BJ (cell line): ENCODE data around the gene SSH2. TPM values are rescaled to one million over a fixed set of nuclear protein-coding genes. Genes with fewer than 3 reads are reported as not detected.

ENCODE experiments used
- CTCF ChIA-PET: fragments of 350-600 bp; formaldehyde crosslinking; extraction: SDS; loops from one replicate; lab custom pipeline; 2021; ENCODE audit warnings: antibody characterized with exemption, inconsistent platforms; lab: Yijun Ruan, JAX
- POLR2A ChIA-PET: fragments of 300-600 bp; sonication (Branson Sonifier 250); formaldehyde crosslinking; extraction: SDS; loops from one replicate; lab custom pipeline; 2021; ENCODE audit warnings: antibody characterized with exemption; lab: Charles Lee
- DNase-seq: peaks from one replicate; pipeline ENCODE4 v3.0.0-alpha.2; 2011; ENCODE audit warnings: low read depth
- H3K27me3 ChIP-seq: 2 replicates; pipeline ENCODE4 v1.6.0; 2011; ENCODE audit warnings: low read length; ENCODE audit not compliant: control insufficient read depth, insufficient read depth
- H3K36me3 ChIP-seq: 2 replicates; pipeline ENCODE4 v1.5.1; 2011; ENCODE audit warnings: low read length; ENCODE audit not compliant: control insufficient read depth, insufficient read depth
- H3K4me3 ChIP-seq: 2 replicates; pipeline ENCODE4 v1.5.1; 2011; ENCODE audit warnings: low read depth, mild to moderate bottlenecking, control low read depth, low read length
- polyA plus RNA-seq: library from polyadenylated mRNA; depleted of rRNA; stranded (reverse); fragments of >200 nt; gene quantifications from 2 replicates; pipeline ENCODE4 v1.2.3, GENCODE V29; 2011
- TF ChIP-seq, protein P1 (sequence below): IDR thresholded peaks from 2 replicates; pipeline ENCODE4 v1.5.1; 2011; ENCODE audit warnings: low read depth, mild to moderate bottlenecking, control low read depth, inconsistent platforms, low read length, moderate library complexity; ENCODE audit not compliant: insufficient read depth

Gene SSH2
- polyA plus RNA-seq, 1 experiment, result 5.7 TPM

DNA sequence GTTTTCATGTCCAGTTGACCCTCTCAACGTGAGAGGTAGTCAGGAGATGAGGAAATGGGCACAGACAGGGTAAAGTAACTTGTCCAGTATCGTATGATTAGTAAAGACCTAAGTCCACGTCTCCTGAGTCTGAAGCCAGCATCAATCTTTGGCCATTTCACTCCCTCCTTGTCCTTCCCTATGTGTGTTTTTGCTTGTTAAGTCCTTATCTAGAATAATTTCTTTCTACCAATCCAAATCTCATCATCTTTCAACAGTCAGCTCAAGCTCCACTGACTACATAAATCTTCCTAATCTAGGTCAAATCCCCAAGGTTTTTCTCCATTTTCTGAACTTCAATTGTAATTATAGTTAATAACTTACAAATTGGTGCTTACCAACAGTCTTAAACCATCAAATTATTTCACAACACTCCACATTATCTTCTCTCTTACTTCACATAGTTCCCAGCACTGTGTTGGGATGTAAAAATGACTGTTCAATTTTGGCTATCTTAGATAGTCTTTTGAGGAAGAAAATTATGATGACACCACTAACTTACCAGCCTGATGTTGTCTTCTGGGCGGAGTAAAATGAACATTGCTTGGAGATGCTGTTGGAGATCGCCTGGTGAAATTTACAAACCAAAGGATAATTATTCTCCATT lies 235.0 kb downstream of the SSH2 start:
- H3K27me3 ChIP-seq, result no peaks in the 10 kb centered on the region
- POLR2A ChIA-PET, result no interaction called here
- no peak for DNase-seq
- TF ChIP-seq, protein P1, sequence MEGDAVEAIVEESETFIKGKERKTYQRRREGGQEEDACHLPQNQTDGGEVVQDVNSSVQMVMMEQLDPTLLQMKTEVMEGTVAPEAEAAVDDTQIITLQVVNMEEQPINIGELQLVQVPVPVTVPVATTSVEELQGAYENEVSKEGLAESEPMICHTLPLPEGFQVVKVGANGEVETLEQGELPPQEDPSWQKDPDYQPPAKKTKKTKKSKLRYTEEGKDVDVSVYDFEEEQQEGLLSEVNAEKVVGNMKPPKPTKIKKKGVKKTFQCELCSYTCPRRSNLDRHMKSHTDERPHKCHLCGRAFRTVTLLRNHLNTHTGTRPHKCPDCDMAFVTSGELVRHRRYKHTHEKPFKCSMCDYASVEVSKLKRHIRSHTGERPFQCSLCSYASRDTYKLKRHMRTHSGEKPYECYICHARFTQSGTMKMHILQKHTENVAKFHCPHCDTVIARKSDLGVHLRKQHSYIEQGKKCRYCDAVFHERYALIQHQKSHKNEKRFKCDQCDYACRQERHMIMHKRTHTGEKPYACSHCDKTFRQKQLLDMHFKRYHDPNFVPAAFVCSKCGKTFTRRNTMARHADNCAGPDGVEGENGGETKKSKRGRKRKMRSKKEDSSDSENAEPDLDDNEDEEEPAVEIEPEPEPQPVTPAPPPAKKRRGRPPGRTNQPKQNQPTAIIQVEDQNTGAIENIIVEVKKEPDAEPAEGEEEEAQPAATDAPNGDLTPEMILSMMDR, result no peak
- no peaks in the 10 kb centered on the region for H3K36me3 ChIP-seq
- CTCF ChIA-PET, result no interaction called here
- H3K4me3 ChIP-seq, result no peak overlapping the region

DNA sequence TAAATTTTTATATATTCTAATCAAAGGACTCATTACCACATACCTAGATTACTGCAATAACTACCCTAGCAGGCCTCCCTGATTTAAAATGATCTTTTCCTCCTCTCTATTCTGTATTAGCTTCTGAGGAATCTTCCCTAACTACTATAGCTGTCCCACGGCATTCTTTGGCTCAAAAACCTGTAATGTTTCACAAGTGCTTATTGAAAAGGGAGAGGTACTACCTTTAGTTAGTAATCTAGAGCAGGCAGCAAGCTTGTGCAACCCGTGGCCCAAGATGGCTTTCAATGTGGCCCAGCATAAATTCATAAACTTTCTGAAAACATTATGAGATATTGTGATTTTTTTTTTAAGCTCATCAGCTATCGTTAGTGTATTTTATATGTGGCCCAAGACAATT lies 236.3 kb downstream of the SSH2 start:
- POLR2A ChIA-PET, result no interaction called here
- CTCF ChIA-PET, result no interaction called here
- Histone ChIP-seq H3K36me3 (no peaks in the 10 kb centered on the region), H3K4me3 (no peak overlapping the region), H3K27me3 (no peaks in the 10 kb centered on the region)
- TF ChIP-seq, protein P1, result no peak
- no peak for DNase-seq

DNA sequence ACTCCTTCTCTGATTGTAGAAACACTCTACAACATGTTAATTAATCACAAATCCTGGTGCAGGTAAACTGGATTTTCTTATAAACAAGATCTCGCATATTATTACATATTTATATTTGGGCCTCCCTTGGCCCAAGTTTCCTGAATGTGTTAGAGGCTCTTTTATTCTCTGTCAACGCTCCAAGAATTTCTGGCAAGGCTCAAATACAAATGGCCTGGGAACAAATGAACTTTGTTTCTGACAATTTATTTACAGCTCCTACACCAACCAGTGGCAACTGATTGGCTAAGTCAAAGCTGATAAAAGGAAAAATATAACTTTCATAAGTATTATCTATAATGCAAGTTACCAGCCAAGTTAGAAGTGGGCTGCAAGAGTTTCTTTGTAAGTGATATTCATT lies 242.4 kb downstream of the SSH2 start:
- no peaks in the 10 kb centered on the region for H3K27me3 ChIP-seq
- TF ChIP-seq, protein P1, result no peak
- no peak overlapping the region for H3K4me3 ChIP-seq
- ChIA-PET POLR2A (no interaction called here), CTCF (interaction anchor here (0.6 kb wide), 1 partner anchor 177 kb away, joined by 3 read pairs; no protein-coding TSS in a partner anchor)
- no peaks in the 10 kb centered on the region for H3K36me3 ChIP-seq
- no peak for DNase-seq

DNA sequence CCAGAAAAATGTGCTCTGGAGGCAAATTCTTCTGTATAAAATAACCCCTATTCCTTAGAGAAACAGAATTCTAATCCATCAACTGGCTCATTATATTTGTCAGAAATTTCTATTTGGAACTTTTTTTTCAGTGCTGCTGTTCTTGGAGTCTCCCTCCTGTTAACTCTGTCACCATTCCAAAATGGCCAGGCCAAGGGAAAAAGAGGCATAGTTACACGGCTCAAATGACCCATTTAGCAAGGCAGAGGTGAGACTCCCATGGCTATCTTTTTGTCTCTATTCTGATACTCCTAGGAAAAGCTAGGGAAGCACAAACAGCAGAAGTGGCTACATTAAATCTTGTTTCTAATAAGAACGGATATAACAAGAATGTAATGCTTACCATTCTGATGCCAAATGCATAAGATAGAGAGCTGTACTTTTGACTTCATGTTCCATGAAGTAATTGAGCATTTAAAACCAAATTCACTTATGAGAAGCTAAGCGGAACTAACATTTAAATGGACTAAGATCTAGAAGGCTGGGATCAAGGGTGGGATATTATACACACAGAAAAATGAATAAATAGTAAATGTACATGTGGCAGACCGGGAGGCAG lies 242.9 kb downstream of the SSH2 start:
- DNase-seq, result no peak
- TF ChIP-seq, protein P1, result no peak
- Histone ChIP-seq H3K36me3 (no peaks in the 10 kb centered on the region), H3K27me3 (no peaks in the 10 kb centered on the region), H3K4me3 (no peak overlapping the region)
- CTCF ChIA-PET, result no interaction called here
- POLR2A ChIA-PET, result no interaction called here

DNA sequence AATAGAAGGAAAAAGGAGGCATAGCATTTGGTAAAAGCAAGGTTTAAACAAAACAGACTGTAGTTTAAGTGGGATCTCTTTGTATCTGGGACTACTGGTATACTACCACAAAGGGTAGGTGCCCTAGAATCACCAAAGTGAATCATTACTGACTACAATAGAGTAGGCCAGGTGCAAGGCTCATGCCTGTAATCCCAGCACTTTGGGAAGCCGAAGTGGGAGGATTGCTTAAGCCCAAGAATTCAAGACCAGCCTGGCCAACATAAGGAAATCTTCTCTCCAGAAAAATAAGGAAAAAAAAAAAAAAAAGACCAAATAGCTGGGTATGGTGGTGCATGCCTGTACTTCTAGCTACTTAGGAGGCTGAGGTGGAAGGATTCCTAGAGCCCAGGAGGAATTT lies 246.5 kb downstream of the SSH2 start:
- DNase-seq, result no peak
- Histone ChIP-seq H3K27me3 (no peaks in the 10 kb centered on the region), H3K4me3 (no peak overlapping the region), H3K36me3 (no peaks in the 10 kb centered on the region)
- TF ChIP-seq, protein P1, result no peak
- CTCF ChIA-PET, result interaction anchor here (1.2 to 1.3 kb wide), 2 partner anchors 10 to 16 kb away, joined by 3 to 4 read pairs; no protein-coding TSS in a partner anchor
- POLR2A ChIA-PET, result no interaction called here
